ENCODE measurements around the gene CHST8.
"Not testable (repeated sequence)": the region's sequence is repeated elsewhere in the genome, so short reads cannot be mapped to it uniquely, and the experiment has no call there.

CHST8 gene

GRCh38 chr19:33659835-33660234, 38.1 kb downstream of the CHST8 start:
- no peak for DNase-seq (ENCODE audit: low read depth, low spot score)
- H3K36me3 ChIP-seq (ENCODE audit: insufficient read depth, low read length), result no peaks in the 10 kb centered on the region
- H3K27ac ChIP-seq, result no peak overlapping the region
- H3K4me3 ChIP-seq, result no peak overlapping the region
- H3K9ac ChIP-seq (ENCODE audit: insufficient read length), result no peak overlapping the region
- TF ChIP-seq POLR2AphosphoS5 (IDR thresholded peaks at IDR 0.05; ENCODE audit: borderline replicate concordance, low read depth, low read length) (no peak), FOXP2 (optimal IDR thresholded peaks at IDR 0.05; ENCODE audit: control extremely low read depth, extremely low read length, insufficient read depth) (no peak), EZH2 (IDR thresholded peaks at IDR 0.05) (no peak)
- no peaks in the 10 kb centered on the region for H3K9me3 ChIP-seq (ENCODE audit: low read depth, low read length)

GRCh38 chr19:33660410-33661124, 38.8 kb downstream of the CHST8 start:
- TF ChIP-seq POLR2AphosphoS5 (IDR thresholded peaks at IDR 0.05; ENCODE audit: borderline replicate concordance, low read depth, low read length), result no peak
- TF ChIP-seq FOXP2 (optimal IDR thresholded peaks at IDR 0.05; ENCODE audit: control extremely low read depth, extremely low read length, insufficient read depth), result no peak
- TF ChIP-seq EZH2 (IDR thresholded peaks at IDR 0.05), result no peak
- H3K4me3 ChIP-seq, result no peak overlapping the region

GRCh38 chr19:33661336-33661735, 39.6 kb downstream of the CHST8 start:
- no peak for DNase-seq (ENCODE audit: low read depth, low spot score)
- Histone ChIP-seq H3K27ac (no peak overlapping the region), H3K4me3 (no peak overlapping the region), H3K36me3 (ENCODE audit: insufficient read depth, low read length) (no peaks in the 10 kb centered on the region), H3K9ac (ENCODE audit: insufficient read length) (no peak overlapping the region), H3K9me3 (ENCODE audit: low read depth, low read length) (no peaks in the 10 kb centered on the region)
- TF ChIP-seq POLR2AphosphoS5 (IDR thresholded peaks at IDR 0.05; ENCODE audit: borderline replicate concordance, low read depth, low read length) (no peak), FOXP2 (optimal IDR thresholded peaks at IDR 0.05; ENCODE audit: control extremely low read depth, extremely low read length, insufficient read depth) (no peak), EZH2 (IDR thresholded peaks at IDR 0.05) (no peak)

More at GRCh38 chr19:33660410-33661124, 38.8 kb downstream of the CHST8 start:
- no peak for DNase-seq (ENCODE audit: low read depth, low spot score)
- Histone ChIP-seq H3K9me3 (ENCODE audit: low read depth, low read length) (no peaks in the 10 kb centered on the region), H3K27ac (no peak overlapping the region), H3K36me3 (ENCODE audit: insufficient read depth, low read length) (no peaks in the 10 kb centered on the region), H3K9ac (ENCODE audit: insufficient read length) (no peak overlapping the region)

- TF ChIP-seq EZH2 (IDR thresholded peaks at IDR 0.05) (no peak), POLR2AphosphoS5 (IDR thresholded peaks at IDR 0.05; ENCODE audit: borderline replicate concordance, low read depth, low read length) (no peak), FOXP2 (optimal IDR thresholded peaks at IDR 0.05; ENCODE audit: control extremely low read depth, extremely low read length, insufficient read depth) (no peak)
- DNase-seq (ENCODE audit: low read depth, low spot score), result no peak
- H3K9me3 ChIP-seq (ENCODE audit: low read depth, low read length), result no peaks in the 10 kb centered on the region
- H3K27ac ChIP-seq, result no peak overlapping the region
- no peak overlapping the region for H3K4me3 ChIP-seq
- no peaks in the 10 kb centered on the region for H3K36me3 ChIP-seq (ENCODE audit: insufficient read depth, low read length)
- no peak overlapping the region for H3K9ac ChIP-seq (ENCODE audit: insufficient read length)
These were observed 40.8 kb downstream of the CHST8 start for GRCh38 chr19:33662391-33663092.

- not testable (repeated sequence) for DNase-seq (ENCODE audit: low read depth, low spot score); H3K27ac ChIP-seq
These were observed 41.6 kb downstream of the CHST8 start for GRCh38 chr19:33663316-33663715.

GRCh38 chr19:33664744-33665143, 43.0 kb downstream of the CHST8 start:
- H3K36me3 ChIP-seq (ENCODE audit: insufficient read depth, low read length), result no peaks in the 10 kb centered on the region
- H3K27ac ChIP-seq, result no peak overlapping the region
- H3K4me3 ChIP-seq, result no peak overlapping the region
- H3K9ac ChIP-seq (ENCODE audit: insufficient read length), result no peak overlapping the region
- DNase-seq (ENCODE audit: low read depth, low spot score), result no peak
- H3K9me3 ChIP-seq (ENCODE audit: low read depth, low read length), result no peaks in the 10 kb centered on the region
- TF ChIP-seq EZH2 (IDR thresholded peaks at IDR 0.05) (no peak), POLR2AphosphoS5 (IDR thresholded peaks at IDR 0.05; ENCODE audit: borderline replicate concordance, low read depth, low read length) (no peak), FOXP2 (optimal IDR thresholded peaks at IDR 0.05; ENCODE audit: control extremely low read depth, extremely low read length, insufficient read depth) (no peak)

More at GRCh38 chr19:33663316-33663715, 41.6 kb downstream of the CHST8 start:
- H3K36me3 ChIP-seq (ENCODE audit: insufficient read depth, low read length); H3K9me3 ChIP-seq (ENCODE audit: low read depth, low read length); H3K9ac ChIP-seq (ENCODE audit: insufficient read length); H3K4me3 ChIP-seq: not testable (repeated sequence)

- DNase-seq (ENCODE audit: low read depth, low spot score), result no peak
- Histone ChIP-seq H3K36me3 (ENCODE audit: insufficient read depth, low read length) (no peaks in the 10 kb centered on the region), H3K27ac (no peak overlapping the region), H3K9me3 (ENCODE audit: low read depth, low read length) (no peaks in the 10 kb centered on the region), H3K4me3 (no peak overlapping the region), H3K9ac (ENCODE audit: insufficient read length) (no peak overlapping the region)
- TF ChIP-seq POLR2AphosphoS5 (IDR thresholded peaks at IDR 0.05; ENCODE audit: borderline replicate concordance, low read depth, low read length) (no peak), EZH2 (IDR thresholded peaks at IDR 0.05) (no peak), FOXP2 (optimal IDR thresholded peaks at IDR 0.05; ENCODE audit: control extremely low read depth, extremely low read length, insufficient read depth) (no peak)
These were observed 44.2 kb downstream of the CHST8 start for GRCh38 chr19:33665776-33666595.

- Histone ChIP-seq H3K9me3 (ENCODE audit: low read depth, low read length) (no peaks in the 10 kb centered on the region), H3K4me3 (no peak overlapping the region), H3K9ac (ENCODE audit: insufficient read length) (no peak overlapping the region), H3K36me3 (ENCODE audit: insufficient read depth, low read length) (no peaks in the 10 kb centered on the region), H3K27ac (no peak overlapping the region)
- TF ChIP-seq EZH2 (IDR thresholded peaks at IDR 0.05) (no peak), FOXP2 (optimal IDR thresholded peaks at IDR 0.05; ENCODE audit: control extremely low read depth, extremely low read length, insufficient read depth) (no peak), POLR2AphosphoS5 (IDR thresholded peaks at IDR 0.05; ENCODE audit: borderline replicate concordance, low read depth, low read length) (no peak)
- DNase-seq (ENCODE audit: low read depth, low spot score), result no peak
These were observed 45.4 kb downstream of the CHST8 start for GRCh38 chr19:33667141-33667650.
